Measurements from ENCODE around the gene CERCAM. TPM values are rescaled to one million over a fixed set of nuclear protein-coding genes. Genes with fewer than 3 reads are reported as not detected.

Gene CERCAM
- total and polyA plus RNA-seq, 2 of the 4 experiments (the other 2 are of a cell fraction) = 15.1 to 118 TPM

DNA sequence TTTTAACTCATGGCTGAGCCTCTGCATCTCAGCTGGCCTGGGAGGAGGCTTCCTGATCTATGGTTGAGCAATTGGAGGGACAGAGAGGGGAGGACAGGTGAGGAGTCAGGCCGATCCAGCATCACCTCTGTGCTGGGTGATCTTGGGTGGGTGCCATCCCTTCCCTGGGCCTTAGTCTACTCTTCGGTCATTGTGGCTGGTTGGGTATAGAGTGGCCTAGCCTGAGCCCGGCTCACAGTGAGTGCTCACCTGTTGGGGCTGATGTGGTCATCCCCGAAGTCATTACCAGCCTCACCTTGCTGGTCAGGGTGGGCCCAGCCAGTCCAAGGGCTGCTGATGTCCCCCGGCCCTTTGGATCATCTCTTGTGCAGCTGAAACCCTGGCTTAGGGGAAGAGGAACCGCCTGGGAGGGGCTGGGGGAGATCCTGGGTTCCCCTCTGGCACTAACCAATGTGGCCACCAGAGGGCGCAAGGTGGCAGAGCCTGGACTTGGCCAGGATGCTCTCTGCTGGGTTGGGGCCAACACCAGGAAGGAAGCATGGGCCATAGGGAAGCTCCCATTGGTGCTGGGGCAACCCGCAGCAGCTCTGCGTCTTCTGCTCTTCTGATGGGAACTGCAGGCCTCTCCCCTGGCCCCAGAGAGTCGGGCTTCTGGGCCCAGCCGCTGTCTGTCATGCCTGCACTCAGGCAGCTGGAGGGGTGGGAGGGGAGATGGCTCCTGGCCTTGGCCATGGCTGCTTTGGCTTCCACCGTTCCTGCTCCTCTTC lies 17.9 kb downstream of the CERCAM start:
- H3K27me3 ChIP-seq (ENCODE audit: control insufficient read depth, insufficient read depth, low read length) = no peaks in the 10 kb centered on the region
- peak overlapping the region in 1 of 2 experiments; percentile 29; a peak in 1 of 4 replicates for H4K8ac ChIP-seq (ENCODE audit: low read depth in 2 of 2, low read length in 2 of 2)
- no peak overlapping the region for H3K9ac ChIP-seq (ENCODE audit: low read depth, low read length)
- POLR2A ChIA-PET (ENCODE audit: unreplicated experiment) = interaction anchor here (0.6 kb wide), 1 partner anchor 27 kb away, joined by 4 read pairs; no protein-coding TSS in a partner anchor
- no peak overlapping the region for H4K91ac ChIP-seq (ENCODE audit: insufficient read depth, low read depth, low read length)
- H3K4ac ChIP-seq (ENCODE audit: low read depth, low read length) = no peak overlapping the region
- H3K79me1 ChIP-seq (ENCODE audit: low read depth in 1 of 2, low read length in 2 of 2) = no peaks in the 10 kb centered on the region; a peak in 1 of 4 replicates
- H3K36me3 ChIP-seq (ENCODE audit: control insufficient read depth, insufficient read depth, low read length) = peaks cover 10% of the 10 kb centered on the region; the same call in 1 of the 2 replicates
- no peak overlapping the region for H3K14ac ChIP-seq (replicated peaks; ENCODE audit: low read depth, low read length)
- TF ChIP-seq SMC3 (IDR thresholded peaks at IDR 0.05; ENCODE audit: low read depth, low read length) = peak; percentile 64
- TF ChIP-seq, protein P1, sequence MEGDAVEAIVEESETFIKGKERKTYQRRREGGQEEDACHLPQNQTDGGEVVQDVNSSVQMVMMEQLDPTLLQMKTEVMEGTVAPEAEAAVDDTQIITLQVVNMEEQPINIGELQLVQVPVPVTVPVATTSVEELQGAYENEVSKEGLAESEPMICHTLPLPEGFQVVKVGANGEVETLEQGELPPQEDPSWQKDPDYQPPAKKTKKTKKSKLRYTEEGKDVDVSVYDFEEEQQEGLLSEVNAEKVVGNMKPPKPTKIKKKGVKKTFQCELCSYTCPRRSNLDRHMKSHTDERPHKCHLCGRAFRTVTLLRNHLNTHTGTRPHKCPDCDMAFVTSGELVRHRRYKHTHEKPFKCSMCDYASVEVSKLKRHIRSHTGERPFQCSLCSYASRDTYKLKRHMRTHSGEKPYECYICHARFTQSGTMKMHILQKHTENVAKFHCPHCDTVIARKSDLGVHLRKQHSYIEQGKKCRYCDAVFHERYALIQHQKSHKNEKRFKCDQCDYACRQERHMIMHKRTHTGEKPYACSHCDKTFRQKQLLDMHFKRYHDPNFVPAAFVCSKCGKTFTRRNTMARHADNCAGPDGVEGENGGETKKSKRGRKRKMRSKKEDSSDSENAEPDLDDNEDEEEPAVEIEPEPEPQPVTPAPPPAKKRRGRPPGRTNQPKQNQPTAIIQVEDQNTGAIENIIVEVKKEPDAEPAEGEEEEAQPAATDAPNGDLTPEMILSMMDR (conservative IDR thresholded peaks at IDR 0.05; ENCODE audit: low read depth, low read length) = peak; percentile 79
- TF ChIP-seq USF2 (IDR thresholded peaks at IDR 0.05; ENCODE audit: low read depth, low read length) = no peak
- TF ChIP-seq RAD21 (IDR thresholded peaks at IDR 0.05; ENCODE audit: low read length) = peak; percentile 64
- no peak for TF ChIP-seq RFX5 (IDR thresholded peaks at IDR 0.05; ENCODE audit: low read depth, low read length)
- no peak for TF ChIP-seq CEBPB (IDR thresholded peaks at IDR 0.05; ENCODE audit: low read depth, low read length)
- TF ChIP-seq ELK1 (IDR thresholded peaks at IDR 0.05; ENCODE audit: borderline replicate concordance, low read depth, low read length) = no peak
- no peak overlapping the region for H2BK20ac ChIP-seq (ENCODE audit: low read depth, low read length)
- no peak overlapping the region for H3K56ac ChIP-seq (ENCODE audit: extremely low read depth, insufficient read depth, low read length)
- H3K4me2 ChIP-seq (ENCODE audit: low read depth, low read length) = no peak overlapping the region
- H4K20me1 ChIP-seq (ENCODE audit: insufficient read depth, low read length) = no peaks in the 10 kb centered on the region
- peaks cover 5% of the 10 kb centered on the region; the same call in 1 of the 2 replicates for H3K9me1 ChIP-seq (ENCODE audit: insufficient read depth, low read length)
- no peak overlapping the region for H2BK120ac ChIP-seq (ENCODE audit: low read depth, low read length)
- BruUV-seq (replicated peaks) = no TSS peak
- H2BK15ac ChIP-seq (ENCODE audit: low read depth, low read length) = no peak overlapping the region
- peak; percentile 97 for ATAC-seq (ENCODE audit: low read depth)
- peak overlapping the region; percentile 81 for H2AFZ ChIP-seq (replicated peaks; ENCODE audit: low read length, poor library complexity)
- CTCF ChIA-PET = interaction anchor here (0.7 to 2.7 kb wide), 5 partner anchors 9 to 76 kb away, joined by 3 to 16 read pairs (median 4); partner anchors contain the start of genes CERCAM and URM1
- H3K23ac ChIP-seq (ENCODE audit: low read depth, low read length) = no peak overlapping the region
- H3K27ac ChIP-seq (ENCODE audit: insufficient read depth, low read length) = no peak overlapping the region
- dilution Hi-C loops (cut with HindIII; ENCODE audit: low sequenced_read_pairs, unreplicated experiment) = no loop called here
- 5% methylated on average over 4 of the region's 12 CpGs; no CpG with 5 or more reads in 1 of the 2 experiments for WGBS, 2 experiments (ENCODE audit: extremely low coverage in 2 of 2, insufficient read length in 1 of 2)
- in situ Hi-C loops (cut with MboI; ENCODE audit: low sequenced_read_pairs) = no loop called here
- no peak overlapping the region for H3K18ac ChIP-seq (ENCODE audit: low read depth, low read length)
- H4K5ac ChIP-seq (ENCODE audit: low read depth, low read length) = no peak overlapping the region
- no peaks in the 10 kb centered on the region for H3K9me3 ChIP-seq (ENCODE audit: control insufficient read depth, insufficient read depth, low read length)
- H2BK5ac ChIP-seq (ENCODE audit: low read depth, low read length, poor library complexity, severe bottlenecking) = no peak overlapping the region
- H3K4me3 ChIP-seq (ENCODE audit: insufficient read depth, low read depth, low read length) = no peak overlapping the region
- intact Hi-C loops (cut with micrococcal nuclease) = no loop called here
- H2AK5ac ChIP-seq (ENCODE audit: low read depth, low read length) = peak overlapping the region; percentile 37; the same call in 1 of the 2 replicates
- H2AK9ac ChIP-seq (replicated peaks; ENCODE audit: low read depth, low read length, poor library complexity) = peak overlapping the region; percentile 89
- no peaks in the 10 kb centered on the region for H3K4me1 ChIP-seq (ENCODE audit: control insufficient read depth, insufficient read depth, low read length)
- peak; percentile 67 for DNase-seq

All from IMR-90 (cell line).